Panc1 (cell line): ENCODE results near the gene THBS2. TPM values are rescaled to one million over a fixed set of nuclear protein-coding genes. Genes with fewer than 3 reads are reported as not detected.

ENCODE experiments used
- ATAC-seq: fragments of 200-7000 bp; cut with Tn5 transposase; 2 replicates; pipeline ENCODE4 v1.9.1; 2020; ENCODE audit warnings: mild to moderate bottlenecking, moderate library complexity
- BruUV-seq: library from RNA; stranded (reverse); fragments of 400-500 nt; replicated peaks from 2 replicates; lab custom pipeline; 2021; lab: Mats Ljungman, UMichigan
- CTCF ChIA-PET: fragments of 300-600 bp; sonication (Branson Sonifier 250); formaldehyde crosslinking; loops from one replicate; lab custom pipeline; 2022; ENCODE audit warnings: antibody characterized with exemption; lab: Charles Lee
- POLR2A ChIA-PET: fragments of 300-600 bp; sonication (Branson Sonifier 250); formaldehyde crosslinking; loops from one replicate; lab custom pipeline; 2022; ENCODE audit warnings: antibody characterized with exemption; lab: Charles Lee
- DNase-seq: peaks from one replicate; pipeline ENCODE4 v3.0.0-alpha.2; 2010; ENCODE audit warnings: low read depth, low spot score
- H3K27ac ChIP-seq: 2 replicates; pipeline ENCODE4 v1.5.1; 2011; ENCODE audit warnings: mild to moderate bottlenecking, low read length, inconsistent platforms
- H3K27me3 ChIP-seq: fragments of 200-500 bp; sonication (Bioruptor generic); 2 replicates; pipeline ENCODE4 v1.6.0; 2014; ENCODE audit warnings: low read length, inconsistent platforms; ENCODE audit not compliant: control insufficient read depth, insufficient read depth
- H3K36me3 ChIP-seq: fragments of 200-500 bp; sonication (Bioruptor generic); 2 replicates; pipeline ENCODE4 v1.5.1; 2014; ENCODE audit warnings: inconsistent platforms, mild to moderate bottlenecking, low read length, moderate library complexity; ENCODE audit not compliant: control insufficient read depth, insufficient read depth
- H3K4me1 ChIP-seq: 2 replicates; pipeline ENCODE4 v1.5.1; 2011; ENCODE audit warnings: inconsistent platforms, mild to moderate bottlenecking, low read length, moderate library complexity; ENCODE audit not compliant: control insufficient read depth, insufficient read depth
- H3K4me3 ChIP-seq, 2 experiments: 2 replicates each; pipeline ENCODE4 v1.5.1; 2011 to 2012; ENCODE audit warnings: low read depth in 2 of 2, low read length in 2 of 2, mild to moderate bottlenecking in 2 of 2, inconsistent platforms in 1 of 2, moderate library complexity in 1 of 2
- H3K9me3 ChIP-seq: fragments of 200-500 bp; sonication (Bioruptor generic); 2 replicates; pipeline ENCODE4 v1.5.1; 2014; ENCODE audit warnings: low read depth, mild to moderate bottlenecking, inconsistent platforms, low read length, moderate library complexity; ENCODE audit not compliant: control insufficient read depth, insufficient read depth
- POLR2AphosphoS5 ChIP-seq: IDR thresholded peaks from 2 replicates; pipeline ENCODE4 v1.6.1; 2012; ENCODE audit warnings: mild to moderate bottlenecking, low read depth, low read length, moderate library complexity
- REST ChIP-seq, 2 experiments: IDR thresholded peaks; 2 replicates each; pipeline ENCODE4 v1.6.1; 2011 to 2012; ENCODE audit warnings: low read depth in 2 of 2, control low read depth in 1 of 2, low read length in 1 of 2, mild to moderate bottlenecking in 1 of 2, moderate library complexity in 1 of 2; ENCODE audit not compliant: insufficient read depth in 1 of 2
- SIN3A ChIP-seq: IDR thresholded peaks from 2 replicates; pipeline ENCODE4 v1.6.1; 2012; ENCODE audit warnings: low read depth, mild to moderate bottlenecking, low read length, moderate library complexity, borderline replicate concordance; ENCODE audit not compliant: insufficient read depth
- TCF7L2 ChIP-seq: IDR thresholded peaks from 2 replicates; pipeline ENCODE4 v1.6.1; 2011; ENCODE audit warnings: mild to moderate bottlenecking, low read depth, low read length, inconsistent platforms
- in situ Hi-C: cut with HindIII; loops from 2 replicates; pipeline ENCODE4 v1.10.0; 2016; ENCODE audit warnings: low sequenced_read_pairs, low pct_unique_long_range_greater_than_20kb
- intact Hi-C: fragments of 100-400 bp; cut with micrococcal nuclease; formaldehyde crosslinking; loops from one replicate; pipeline ENCODE4 v1.10.0; 2022; ENCODE audit not compliant: unreplicated experiment
- total RNA-seq: library from RNA; stranded (reverse); gene quantifications from one replicate; pipeline ENCODE4 v1.2.1, GENCODE V29; 2021; ENCODE audit not compliant: unreplicated experiment
- TF ChIP-seq, protein P1 (sequence below): fragments of 450-650 bp; IDR thresholded peaks from 2 replicates; pipeline ENCODE4 v1.5.1; 2017; ENCODE audit warnings: mild to moderate bottlenecking

The THBS2 gene
- total RNA-seq, 1 experiment from 2014 or later, result 0.05 TPM

DNA sequence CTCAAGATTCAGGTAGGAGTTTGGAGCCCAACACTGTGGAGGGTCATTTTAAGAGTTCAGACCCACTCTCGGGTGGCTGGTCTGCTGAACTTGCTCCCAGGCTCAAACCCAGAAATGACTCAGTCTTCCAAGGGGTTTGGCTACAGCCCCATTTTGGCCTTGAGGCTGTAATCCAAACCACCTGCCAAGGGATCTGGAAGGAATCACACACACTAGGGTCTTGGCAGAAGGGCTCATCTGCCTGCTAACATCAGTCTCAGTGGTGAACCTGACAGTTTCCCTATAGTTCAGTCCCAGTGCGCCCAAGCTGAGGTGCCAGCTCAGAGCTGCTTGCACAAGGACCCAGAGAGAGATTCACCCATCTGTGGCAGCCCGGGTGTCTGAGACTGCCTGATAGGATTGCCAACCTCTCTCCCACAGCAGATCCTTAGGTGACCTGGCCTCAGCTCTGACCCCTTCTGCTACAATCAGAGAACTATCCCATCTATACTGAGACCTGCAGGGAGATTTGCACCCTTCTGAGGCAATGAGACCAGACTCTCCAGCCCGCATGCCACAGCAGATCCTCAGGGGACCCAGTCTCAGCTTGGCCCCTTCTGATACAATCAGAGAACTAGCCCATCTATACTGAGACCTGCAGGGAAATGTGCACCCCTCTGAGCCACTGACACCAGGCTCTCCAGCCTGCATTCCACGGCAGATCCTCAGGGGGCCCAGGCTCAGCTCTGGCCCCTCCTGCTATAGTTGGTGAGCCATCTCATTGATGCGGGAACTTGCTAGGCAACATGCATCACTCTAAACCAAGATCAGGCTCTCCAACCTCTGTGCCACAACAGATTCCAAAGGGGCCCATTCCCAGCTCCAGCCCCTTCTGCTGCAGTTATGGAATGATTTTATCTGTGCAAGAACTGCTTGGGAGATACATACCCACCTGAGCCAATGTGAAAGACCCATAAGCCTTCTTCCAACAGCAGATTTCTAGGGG is 48.2 kb downstream of the THBS2 start:
- H3K27me3 ChIP-seq, result no peaks in the 10 kb centered on the region
- POLR2A ChIA-PET, result no interaction called here
- TF ChIP-seq TCF7L2, result no peak
- TF ChIP-seq REST (IDR thresholded peaks at IDR 0.05; ENCODE audit: insufficient read depth in 1 of 2, low read depth in 2 of 2, low read length in 1 of 2), result no peak
- TF ChIP-seq POLR2AphosphoS5, result no peak
- TF ChIP-seq, protein P1, sequence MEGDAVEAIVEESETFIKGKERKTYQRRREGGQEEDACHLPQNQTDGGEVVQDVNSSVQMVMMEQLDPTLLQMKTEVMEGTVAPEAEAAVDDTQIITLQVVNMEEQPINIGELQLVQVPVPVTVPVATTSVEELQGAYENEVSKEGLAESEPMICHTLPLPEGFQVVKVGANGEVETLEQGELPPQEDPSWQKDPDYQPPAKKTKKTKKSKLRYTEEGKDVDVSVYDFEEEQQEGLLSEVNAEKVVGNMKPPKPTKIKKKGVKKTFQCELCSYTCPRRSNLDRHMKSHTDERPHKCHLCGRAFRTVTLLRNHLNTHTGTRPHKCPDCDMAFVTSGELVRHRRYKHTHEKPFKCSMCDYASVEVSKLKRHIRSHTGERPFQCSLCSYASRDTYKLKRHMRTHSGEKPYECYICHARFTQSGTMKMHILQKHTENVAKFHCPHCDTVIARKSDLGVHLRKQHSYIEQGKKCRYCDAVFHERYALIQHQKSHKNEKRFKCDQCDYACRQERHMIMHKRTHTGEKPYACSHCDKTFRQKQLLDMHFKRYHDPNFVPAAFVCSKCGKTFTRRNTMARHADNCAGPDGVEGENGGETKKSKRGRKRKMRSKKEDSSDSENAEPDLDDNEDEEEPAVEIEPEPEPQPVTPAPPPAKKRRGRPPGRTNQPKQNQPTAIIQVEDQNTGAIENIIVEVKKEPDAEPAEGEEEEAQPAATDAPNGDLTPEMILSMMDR, result no peak
- no peak for TF ChIP-seq SIN3A
- H3K27ac ChIP-seq, result no peak overlapping the region
- H3K4me3 ChIP-seq, result no peak overlapping the region
- intact Hi-C loops, result no loop called here
- in situ Hi-C loops, result no loop called here
- peaks cover 9% of the 10 kb centered on the region; the same call in 1 of the 2 replicates for H3K9me3 ChIP-seq
- no TSS peak for BruUV-seq
- ATAC-seq, result no peak
- CTCF ChIA-PET, result no interaction called here
- H3K4me1 ChIP-seq, result no peaks in the 10 kb centered on the region
- DNase-seq, result no peak
- H3K36me3 ChIP-seq, result no peaks in the 10 kb centered on the region

DNA sequence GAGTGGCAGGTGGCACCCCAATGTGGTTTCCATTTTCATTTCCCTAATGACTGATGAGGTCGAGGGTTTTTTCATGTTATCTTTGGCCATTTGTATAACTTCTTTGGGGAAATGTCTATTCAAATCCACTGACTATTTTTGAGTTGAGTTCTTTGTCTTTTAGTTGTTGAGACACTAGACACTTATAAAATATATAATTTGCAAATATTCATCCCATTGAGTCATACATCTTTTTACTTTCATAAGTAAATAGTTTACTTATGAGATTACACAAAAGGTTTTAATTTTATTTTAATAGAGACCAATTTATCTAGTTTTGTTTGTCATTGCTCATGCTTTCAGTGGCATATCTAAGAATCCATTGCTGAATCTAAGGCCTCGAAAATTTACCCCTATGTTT is 49.5 kb downstream of the THBS2 start:
- BruUV-seq, result no TSS peak
- CTCF ChIA-PET, result no interaction called here

More for the DNA sequence above, 49.5 kb downstream of the THBS2 start:
- in situ Hi-C loops, result no loop called here
- Histone ChIP-seq H3K27ac (no peak overlapping the region), H3K4me3 (no peak overlapping the region), H3K9me3 (peaks cover 9% of the 10 kb centered on the region; the same call in 1 of the 2 replicates), H3K4me1 (no peaks in the 10 kb centered on the region), H3K27me3 (no peaks in the 10 kb centered on the region), H3K36me3 (no peaks in the 10 kb centered on the region)
- TF ChIP-seq TCF7L2, result no peak
- TF ChIP-seq, protein P1, result no peak
- no peak for TF ChIP-seq SIN3A
- no peak for TF ChIP-seq REST (IDR thresholded peaks at IDR 0.05; ENCODE audit: insufficient read depth in 1 of 2, low read depth in 2 of 2, low read length in 1 of 2)
- no peak for TF ChIP-seq POLR2AphosphoS5
- no peak for ATAC-seq
- no peak for DNase-seq
- intact Hi-C loops, result no loop called here
- POLR2A ChIA-PET, result no interaction called here
